ENCODE data around the gene ARID1B. TPM values are rescaled to one million over a fixed set of nuclear protein-coding genes. Genes with fewer than 3 reads are reported as not detected.
"Not testable (repeated sequence)": the region's sequence is repeated elsewhere in the genome, so short reads cannot be mapped to it uniquely, and the experiment has no call there.

Gene ARID1B
- total RNA-seq, 1 donor from 2014 or later = 26.2 TPM

GRCh38 chr6:156956286-156956685, 179.1 kb downstream of the ARID1B start:
- no peak for DNase-seq (ENCODE audit: low read depth)

DNA sequence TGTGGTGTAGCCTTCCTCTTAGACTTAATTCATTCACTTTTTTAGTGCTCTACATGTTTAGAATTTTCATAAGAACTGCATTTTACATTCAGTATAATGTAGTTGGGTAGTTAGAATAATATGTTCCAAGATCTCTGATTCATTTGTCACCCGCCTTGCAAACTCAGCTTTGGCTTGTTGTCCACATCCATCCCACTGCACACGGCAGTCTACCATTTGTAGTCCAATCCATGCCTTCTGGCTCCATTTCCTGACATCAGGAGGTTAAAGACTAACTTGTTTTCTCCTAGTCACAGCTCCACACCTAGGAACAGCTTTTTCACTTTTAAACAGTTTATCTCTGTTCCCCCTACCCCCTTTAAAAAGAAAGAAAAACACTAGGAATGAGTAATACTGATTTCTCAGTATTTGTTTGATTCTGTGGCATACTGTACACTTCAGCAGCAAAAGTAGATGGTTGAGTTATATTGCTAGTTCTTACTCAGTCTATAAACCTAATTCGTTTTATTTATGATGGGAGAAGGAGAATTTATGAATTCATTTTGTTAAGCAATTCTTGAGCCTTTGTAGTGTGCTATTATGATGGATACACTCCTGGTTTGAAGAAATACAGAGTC, 180.9 kb downstream of the ARID1B start:
- no peak for DNase-seq (ENCODE audit: low read depth)

DNA sequence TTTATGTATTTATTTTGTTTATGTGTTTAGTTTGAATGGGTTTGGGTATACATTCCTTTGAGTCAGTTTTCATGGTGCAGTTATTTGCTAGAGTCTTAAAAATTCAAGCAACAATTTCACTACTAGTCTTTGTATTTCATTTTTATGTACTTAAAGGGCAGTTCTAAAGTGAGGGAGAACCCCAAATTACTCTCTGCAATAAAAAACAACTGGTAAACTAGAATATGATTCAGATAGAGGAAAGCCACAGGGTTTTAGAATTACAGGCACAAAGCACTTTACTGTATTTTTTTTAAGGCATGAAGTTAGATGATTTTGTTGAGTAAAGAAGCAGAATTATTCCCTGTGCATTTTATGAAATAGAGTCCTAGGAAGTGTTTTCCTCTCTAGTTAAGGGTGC, 183.3 kb downstream of the ARID1B start:
- no peak for DNase-seq (ENCODE audit: low read depth)

DNA sequence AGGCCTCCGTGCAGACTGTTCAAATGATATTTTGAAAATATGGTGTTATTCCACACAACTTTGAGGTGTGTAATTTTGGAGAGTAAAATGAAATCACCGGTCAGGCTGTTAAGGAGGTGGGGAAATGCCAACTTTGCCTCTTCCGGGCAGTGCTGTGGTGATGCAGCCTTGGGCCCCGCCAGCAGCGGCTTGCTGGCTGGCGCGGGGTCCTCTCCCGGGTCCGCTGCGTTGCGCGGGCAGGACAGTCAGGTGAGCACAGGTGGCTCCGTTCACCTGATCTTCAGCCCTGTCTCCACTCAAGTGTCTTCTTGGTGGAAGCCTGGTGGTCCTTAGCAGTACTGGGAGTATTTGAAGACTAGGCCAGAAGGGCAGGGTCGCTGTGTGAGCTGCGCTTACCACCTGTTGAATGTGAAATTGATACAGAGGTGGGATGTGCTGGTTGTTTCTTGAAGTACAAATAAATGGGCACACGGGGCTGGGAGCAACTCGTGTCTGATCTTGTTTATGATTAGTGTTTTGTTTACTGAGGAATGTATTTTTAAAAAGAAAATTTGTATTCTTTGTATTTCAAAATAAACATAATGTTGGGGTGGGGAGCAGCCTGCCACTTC, 184.2 kb downstream of the ARID1B start:
- DNase-seq (ENCODE audit: low read depth) = no peak

DNA sequence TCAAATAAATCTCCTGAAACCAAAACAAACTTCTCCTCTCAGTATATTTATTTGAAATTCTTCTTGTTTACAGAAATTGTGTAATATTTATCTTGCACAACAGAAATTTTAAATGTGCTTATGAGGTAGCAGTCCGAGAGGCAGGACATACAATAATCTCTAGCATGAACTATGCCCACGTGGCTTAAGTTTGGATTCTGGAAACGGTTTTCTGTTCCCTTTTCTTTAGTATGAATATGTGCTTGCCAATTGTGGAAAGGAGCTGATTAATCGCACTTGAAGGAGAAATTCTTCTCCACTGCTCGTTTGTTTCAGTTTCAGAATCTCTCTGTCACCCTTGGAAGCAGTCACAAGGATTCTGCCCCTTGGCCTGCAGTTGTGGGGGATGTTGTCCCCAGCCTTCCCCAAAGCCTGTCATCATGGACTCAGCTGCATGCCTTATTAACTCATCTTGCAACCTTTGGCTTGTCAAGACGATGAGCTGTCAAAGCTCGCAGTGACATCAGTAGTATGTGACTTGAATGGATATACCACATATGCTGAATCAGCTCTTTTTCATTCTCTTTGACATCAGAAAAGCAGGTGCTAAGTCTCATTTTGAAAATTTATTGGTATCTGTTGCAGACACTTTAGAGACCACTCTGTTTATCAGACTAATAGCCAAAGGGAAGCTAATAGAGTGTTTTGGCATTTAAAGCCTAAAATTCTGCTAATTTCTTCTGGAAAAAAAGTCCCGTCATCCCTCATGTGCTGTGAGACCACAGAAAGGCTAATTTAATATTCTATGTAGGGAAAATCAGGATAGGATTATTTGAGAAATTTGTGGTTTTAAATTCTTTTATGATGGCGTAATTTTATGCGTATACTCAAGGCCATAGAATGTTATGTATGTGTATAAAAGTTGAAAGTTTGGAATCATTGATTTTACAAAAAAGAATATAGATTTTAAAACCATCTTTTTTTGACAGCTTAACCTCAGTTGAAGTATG, 186.8 kb downstream of the ARID1B start:
- peak; percentile 53 for DNase-seq (ENCODE audit: low read depth)

GRCh38 chr6:156967852-156968251, 190.7 kb downstream of the ARID1B start:
- no peak for DNase-seq (ENCODE audit: low read depth)

- DNase-seq (ENCODE audit: low read depth) = no peak
Observed at GRCh38 chr6:156969233-156969632, 192.1 kb downstream of the ARID1B start.

DNA sequence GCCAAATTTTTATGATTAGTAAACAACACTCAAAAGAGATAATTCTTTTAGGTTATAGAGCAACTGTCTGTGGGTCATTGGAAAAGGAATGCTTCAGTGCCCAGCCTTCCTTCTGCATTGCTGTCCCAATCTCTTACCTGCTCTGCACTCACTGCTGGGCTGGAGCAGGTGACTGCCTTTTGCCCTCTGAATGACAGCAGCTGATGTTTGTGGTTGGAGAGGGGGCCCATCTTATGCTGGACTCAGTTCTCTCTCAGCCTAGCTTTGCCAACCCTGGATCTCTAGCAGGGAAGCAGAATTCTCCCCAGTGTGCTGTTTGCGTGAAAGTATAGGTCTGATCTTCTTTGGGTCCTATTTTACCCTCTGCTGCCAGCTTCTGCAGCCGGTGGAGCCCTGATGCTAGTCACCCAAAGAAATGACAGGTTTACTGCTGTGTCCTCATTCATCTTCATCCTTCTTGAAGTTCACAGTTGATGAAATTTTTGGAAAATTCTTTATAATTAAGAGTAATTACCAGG, 193.5 kb downstream of the ARID1B start:
- peak; percentile 52 for DNase-seq (ENCODE audit: low read depth)

- no peak for DNase-seq (ENCODE audit: low read depth)
Observed at GRCh38 chr6:156971153-156971885, 194.1 kb downstream of the ARID1B start.

- DNase-seq (ENCODE audit: low read depth) = no peak
Observed at GRCh38 chr6:156972145-156972544, 195.0 kb downstream of the ARID1B start.

GRCh38 chr6:156974830-156975261, 197.7 kb downstream of the ARID1B start:
- no peak for DNase-seq (ENCODE audit: low read depth)

DNA sequence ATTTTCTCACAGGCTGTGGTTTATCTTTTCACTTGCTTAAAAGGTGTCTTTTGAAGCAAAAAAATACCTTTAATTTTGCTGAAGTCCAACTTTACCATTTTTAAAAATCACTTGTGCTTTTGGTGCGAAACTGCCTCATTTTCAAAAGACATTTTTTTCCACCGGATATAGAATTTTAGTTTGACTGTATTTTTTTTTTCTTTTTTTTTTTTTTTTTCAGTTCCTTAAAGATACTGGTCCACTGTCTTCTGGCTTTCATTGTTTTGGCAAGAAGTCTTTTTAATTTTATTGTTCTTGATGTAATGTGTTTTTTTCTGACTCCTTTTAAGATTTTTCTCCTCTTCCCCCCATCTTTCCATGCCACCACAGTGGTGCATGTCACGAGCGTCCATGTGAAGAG, 198.2 kb downstream of the ARID1B start:
- no peak for DNase-seq (ENCODE audit: low read depth)

- DNase-seq (ENCODE audit: low read depth) = no peak
Observed at GRCh38 chr6:156976216-156977127, 199.3 kb downstream of the ARID1B start.

- DNase-seq (ENCODE audit: low read depth) = peak; percentile 14
Observed at GRCh38 chr6:156977527-156978291, 200.5 kb downstream of the ARID1B start.

DNA sequence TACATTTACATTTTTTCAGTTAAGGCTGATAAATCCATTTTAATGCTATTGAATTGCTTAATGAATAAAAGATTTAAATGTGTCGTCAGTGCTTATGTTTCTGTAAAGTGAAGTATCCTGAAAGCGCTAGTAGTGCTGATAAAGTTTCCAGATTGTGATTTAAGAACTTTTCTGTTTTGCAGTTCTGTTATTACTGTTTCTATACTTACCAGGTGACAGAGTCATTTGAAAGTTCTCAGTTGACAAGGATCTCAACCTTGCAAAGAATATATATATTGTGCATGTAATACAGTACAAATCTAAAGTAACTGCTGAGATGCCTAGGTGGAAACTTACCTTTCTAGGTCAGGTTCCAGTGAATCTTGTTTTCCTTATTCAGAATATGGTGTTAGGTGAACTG, 201.8 kb downstream of the ARID1B start:
- no peak for DNase-seq (ENCODE audit: low read depth)

GRCh38 chr6:156980515-156980914, 203.3 kb downstream of the ARID1B start:
- no peak for DNase-seq (ENCODE audit: low read depth)

DNA sequence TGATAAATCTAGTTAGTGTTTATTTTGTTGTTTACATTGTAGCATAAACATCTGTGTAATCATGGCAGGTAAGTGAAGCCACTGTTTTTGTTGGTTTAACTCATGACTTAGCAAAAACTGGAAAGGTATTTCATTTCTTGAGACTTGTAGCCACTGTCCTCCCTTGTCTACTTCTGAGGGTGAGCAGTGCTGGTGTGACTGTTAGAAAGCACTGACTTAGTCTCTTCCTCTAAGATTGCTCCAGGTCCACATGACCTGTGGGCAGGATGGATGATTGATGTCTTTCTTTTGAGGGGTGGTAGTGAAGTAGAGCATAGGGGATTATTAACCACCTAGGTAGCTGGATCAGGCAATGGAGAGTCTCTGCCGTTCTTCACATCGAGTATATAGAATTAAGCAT, 203.8 kb downstream of the ARID1B start:
- no peak for DNase-seq (ENCODE audit: low read depth)

DNA sequence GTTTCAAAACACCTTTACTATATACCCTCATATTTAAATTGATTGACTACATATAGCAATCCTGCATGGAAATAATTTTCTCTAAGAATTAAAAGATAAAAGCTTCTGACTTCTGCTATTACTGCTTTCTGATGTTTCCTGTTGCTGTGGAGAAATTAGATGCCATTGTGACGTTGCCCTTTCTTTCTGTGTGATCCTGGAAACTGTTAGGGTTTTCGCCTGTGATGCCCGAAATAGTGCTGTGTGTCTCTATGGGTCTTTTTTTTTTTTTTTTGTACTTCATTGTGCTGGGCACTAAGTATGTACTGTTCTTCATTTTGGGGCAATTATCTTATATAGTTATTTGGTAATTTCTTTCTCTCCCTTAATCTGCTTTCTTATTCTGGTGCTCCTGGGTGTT, 205.0 kb downstream of the ARID1B start:
- no peak for DNase-seq (ENCODE audit: low read depth)

- not testable (repeated sequence) for DNase-seq (ENCODE audit: low read depth)
Observed at GRCh38 chr6:156982864-156983263, 205.7 kb downstream of the ARID1B start.
